K562 (cell line): ENCODE results near the gene AGK.

ENCODE experiments used
- CTCF ChIP-seq, 3 experiments: IDR thresholded peaks in 2 of 3; conservative IDR thresholded peaks in 1 of 3; 2 replicates each; pipeline ENCODE4 v1.5.1; 2011 to 2012; ENCODE audit warnings: low read length in 3 of 3, mild to moderate bottlenecking in 3 of 3, control low read depth in 2 of 3, improper control_type of control experiment in 1 of 3, inconsistent platforms in 1 of 3, low read depth in 1 of 3, mixed read lengths in 1 of 3, moderate library complexity in 1 of 3; ENCODE audit not compliant: insufficient read depth in 2 of 3
- HDAC2 ChIP-seq: fragments of 450-650 bp; IDR thresholded peaks from 2 replicates; pipeline ENCODE4 v1.6.1; 2016; ENCODE audit warnings: mild to moderate bottlenecking
- HDAC6 ChIP-seq: IDR thresholded peaks from 2 replicates; pipeline ENCODE4 v1.6.1; 2012; ENCODE audit warnings: low read depth, mild to moderate bottlenecking, control low read depth, inconsistent platforms, low read length, moderate library complexity
- MAFK ChIP-seq: IDR thresholded peaks from 2 replicates; pipeline ENCODE4 v1.6.1; 2011; ENCODE audit warnings: low read length, improper control_type of control experiment
- PCBP1 ChIP-seq: fragments of 200-400 bp; formaldehyde crosslinking; IDR thresholded peaks from 2 replicates; pipeline ENCODE4 v1.6.1; 2018; ENCODE audit warnings: mild to moderate bottlenecking, low read depth, low read length; ENCODE audit not compliant: poor library complexity, severe bottlenecking
- PCBP2 ChIP-seq: fragments of 200-400 bp; formaldehyde crosslinking; IDR thresholded peaks from 2 replicates; pipeline ENCODE4 v1.6.1; 2018; ENCODE audit warnings: low read length, low read depth, mild to moderate bottlenecking, moderate library complexity; ENCODE audit not compliant: poor library complexity, severe bottlenecking
- POLR2A ChIP-seq: fragments of 450-650 bp; conservative IDR thresholded peaks from 2 replicates; pipeline ENCODE4 v1.6.1; 2016
- STAT5B ChIP-seq: fragments of 250-450 bp; sonication (Bioruptor Pico); IDR thresholded peaks from 2 replicates; pipeline ENCODE4 v1.8.0; 2021; ENCODE audit warnings: mild to moderate bottlenecking, inconsistent platforms
- TAF1 ChIP-seq: IDR thresholded peaks from 2 replicates; pipeline ENCODE4 v1.6.1; 2011; ENCODE audit warnings: mild to moderate bottlenecking, low read length, moderate library complexity; ENCODE audit not compliant: insufficient read depth, control insufficient read depth, severe bottlenecking; ENCODE audit errors: extremely low read depth
- ZFP36 ChIP-seq: fragments of 150-350 bp; IDR thresholded peaks from 2 replicates; pipeline ENCODE4 v1.6.1; 2018; ENCODE audit warnings: low read length, low read depth; ENCODE audit not compliant: partially characterized antibody
- ZFPM2 ChIP-seq: fragments of 250-450 bp; sonication (Bioruptor Pico); IDR thresholded peaks from 2 replicates; pipeline ENCODE4 v1.5.1; 2022; ENCODE audit warnings: mild to moderate bottlenecking
- ZFX ChIP-seq: sonication (generic); formaldehyde crosslinking; IDR thresholded peaks from 2 replicates; pipeline ENCODE4 v1.8.0; 2022; ENCODE audit warnings: mild to moderate bottlenecking, missing genetic modification reagents, moderate library complexity

- no peak for TF ChIP-seq HDAC2
- no peak for TF ChIP-seq STAT5B (CRISPR knock-in tag)
- no peak for TF ChIP-seq ZFPM2 (CRISPR knock-in tag)
- TF ChIP-seq PCBP2 = no peak
- TF ChIP-seq MAFK = no peak
- no peak for TF ChIP-seq POLR2A
- no peak for TF ChIP-seq PCBP1
- TF ChIP-seq TAF1 = no peak
- no peak for TF ChIP-seq ZFP36
- no peak for TF ChIP-seq HDAC6
- TF ChIP-seq CTCF (IDR thresholded peaks at IDR 0.05 in 2 of 3, conservative IDR thresholded peaks at IDR 0.05 in 1 of 3; ENCODE audit: insufficient read depth in 2 of 3, low read depth in 1 of 3, low read length in 3 of 3) = no peak
- no peak for TF ChIP-seq ZFX (CRISPR knock-in tag)
Measured at GRCh38 chr7:141641876-141642275, 90.7 kb downstream of the AGK start.
